ENCODE data around the gene ZSCAN4.

ZSCAN4 gene

DNA sequence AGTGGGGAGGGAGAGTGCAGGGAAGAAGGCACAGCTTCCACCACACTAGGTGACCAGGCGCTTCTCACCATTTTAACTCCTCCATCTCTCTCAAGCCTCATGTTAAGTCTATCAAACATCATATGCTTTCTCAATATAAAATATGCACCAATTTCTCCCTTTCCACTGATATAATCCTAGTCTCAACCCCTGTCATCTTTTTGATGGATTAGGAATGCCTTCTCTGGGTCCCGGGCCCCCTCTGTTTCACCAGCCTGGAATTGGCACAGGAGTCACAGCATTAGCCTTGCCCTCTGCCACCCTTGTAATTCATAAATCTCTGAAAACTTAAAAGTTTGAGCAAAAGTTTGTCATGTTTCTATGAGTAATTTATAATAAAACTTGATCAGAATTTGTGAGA, at the start of gene ZSCAN4:
Gene ZSCAN4, plus strand, starts transcription at position 301 of the 400 bp plus-strand sequence. CDS start 7,211 bp downstream, outside the sequence.
- H3K36me3 ChIP-seq (ENCODE audit: insufficient read depth), result no peaks in the 10 kb centered on the region
- no peak within 1 kb of the TSS for H2AFZ ChIP-seq (ENCODE audit: low read depth)
- H3K27me3 ChIP-seq (ENCODE audit: insufficient read depth, low read depth), result no peaks in the 10 kb centered on the region
- H3K27ac ChIP-seq, result no peak within 1 kb of the TSS
- no peak within 1 kb of the TSS for H3K9ac ChIP-seq
- no peaks in the 10 kb centered on the region for H3K79me2 ChIP-seq (ENCODE audit: insufficient read depth, low read depth)
- TF ChIP-seq, protein P1, sequence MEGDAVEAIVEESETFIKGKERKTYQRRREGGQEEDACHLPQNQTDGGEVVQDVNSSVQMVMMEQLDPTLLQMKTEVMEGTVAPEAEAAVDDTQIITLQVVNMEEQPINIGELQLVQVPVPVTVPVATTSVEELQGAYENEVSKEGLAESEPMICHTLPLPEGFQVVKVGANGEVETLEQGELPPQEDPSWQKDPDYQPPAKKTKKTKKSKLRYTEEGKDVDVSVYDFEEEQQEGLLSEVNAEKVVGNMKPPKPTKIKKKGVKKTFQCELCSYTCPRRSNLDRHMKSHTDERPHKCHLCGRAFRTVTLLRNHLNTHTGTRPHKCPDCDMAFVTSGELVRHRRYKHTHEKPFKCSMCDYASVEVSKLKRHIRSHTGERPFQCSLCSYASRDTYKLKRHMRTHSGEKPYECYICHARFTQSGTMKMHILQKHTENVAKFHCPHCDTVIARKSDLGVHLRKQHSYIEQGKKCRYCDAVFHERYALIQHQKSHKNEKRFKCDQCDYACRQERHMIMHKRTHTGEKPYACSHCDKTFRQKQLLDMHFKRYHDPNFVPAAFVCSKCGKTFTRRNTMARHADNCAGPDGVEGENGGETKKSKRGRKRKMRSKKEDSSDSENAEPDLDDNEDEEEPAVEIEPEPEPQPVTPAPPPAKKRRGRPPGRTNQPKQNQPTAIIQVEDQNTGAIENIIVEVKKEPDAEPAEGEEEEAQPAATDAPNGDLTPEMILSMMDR (conservative IDR thresholded peaks at IDR 0.05; ENCODE audit: low read depth, low read length), result no peak
- no peaks in the 10 kb centered on the region for H4K20me1 ChIP-seq (ENCODE audit: insufficient read depth)
- H3K4me2 ChIP-seq, result no peak within 1 kb of the TSS
- H3K4me3 ChIP-seq (IDR thresholded peaks at IDR 0.05; ENCODE audit: insufficient read depth, low read depth, low read length), result no peak within 1 kb of the TSS
- H3K4me1 ChIP-seq (ENCODE audit: low read depth, poor library complexity, severe bottlenecking), result no peaks in the 10 kb centered on the region

- H4K20me1 ChIP-seq (ENCODE audit: insufficient read depth), result no peaks in the 10 kb centered on the region
- no peak overlapping the region for H3K27ac ChIP-seq
- TF ChIP-seq, protein P1 (conservative IDR thresholded peaks at IDR 0.05; ENCODE audit: low read depth, low read length), result no peak
- no peak overlapping the region for H3K9ac ChIP-seq
- peaks cover 37% of the 10 kb centered on the region; the same call in 1 of the 2 replicates for H3K36me3 ChIP-seq (ENCODE audit: insufficient read depth)
- H3K4me2 ChIP-seq, result no peak overlapping the region
- no peaks in the 10 kb centered on the region for H3K4me1 ChIP-seq (ENCODE audit: low read depth, poor library complexity, severe bottlenecking)
- no peak overlapping the region for H2AFZ ChIP-seq (ENCODE audit: low read depth)
- H3K27me3 ChIP-seq (ENCODE audit: insufficient read depth, low read depth), result no peaks in the 10 kb centered on the region
- H3K4me3 ChIP-seq (IDR thresholded peaks at IDR 0.05; ENCODE audit: insufficient read depth, low read depth, low read length), result no peak overlapping the region
- H3K79me2 ChIP-seq (ENCODE audit: insufficient read depth, low read depth), result no peaks in the 10 kb centered on the region
These were observed 47.9 kb upstream of the ZSCAN4 start for GRCh38 chr19:57620673-57621348.

DNA sequence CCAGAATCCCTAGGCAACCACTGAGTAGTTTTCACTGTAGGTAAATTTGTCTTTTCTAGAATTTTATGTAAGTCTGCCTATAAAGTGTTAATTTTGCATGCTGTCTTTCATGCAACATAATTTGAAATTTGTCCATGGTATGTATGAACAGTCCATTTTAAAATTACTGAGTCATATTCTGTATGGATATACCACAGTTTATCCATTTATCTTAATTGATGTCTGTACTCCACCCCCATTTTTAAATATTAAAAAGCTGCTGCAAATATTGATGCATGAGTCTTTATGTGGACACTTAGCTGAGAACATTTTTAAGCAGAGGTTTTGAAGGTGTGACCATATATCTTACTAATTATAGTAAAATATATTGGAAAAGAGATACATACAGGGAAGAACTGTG, 45.6 kb upstream of the ZSCAN4 start:
- Histone ChIP-seq H3K79me2 (ENCODE audit: insufficient read depth, low read depth) (no peaks in the 10 kb centered on the region), H2AFZ (ENCODE audit: low read depth) (no peak overlapping the region), H3K27ac (no peak overlapping the region), H4K20me1 (ENCODE audit: insufficient read depth) (no peaks in the 10 kb centered on the region), H3K9ac (no peak overlapping the region), H3K4me2 (no peak overlapping the region), H3K4me3 (IDR thresholded peaks at IDR 0.05; ENCODE audit: insufficient read depth, low read depth, low read length) (no peak overlapping the region), H3K27me3 (ENCODE audit: insufficient read depth, low read depth) (no peaks in the 10 kb centered on the region), H3K4me1 (ENCODE audit: low read depth, poor library complexity, severe bottlenecking) (no peaks in the 10 kb centered on the region), H3K36me3 (ENCODE audit: insufficient read depth) (peaks cover 35% of the 10 kb centered on the region; the same call in 1 of the 2 replicates)
- TF ChIP-seq, protein P1 (conservative IDR thresholded peaks at IDR 0.05; ENCODE audit: low read depth, low read length), result no peak

GRCh38 chr19:57632987-57633831, 35.5 kb upstream of the ZSCAN4 start, which contains the start of gene ZNF211:
TSS of gene ZNF211 (plus strand) at chr19:57633168. CDS start at chr19:57633347, 179 bp downstream.
- Histone ChIP-seq H3K27ac (no peak within 1 kb of the TSS), H3K4me3 (IDR thresholded peaks at IDR 0.05; ENCODE audit: insufficient read depth, low read depth, low read length) (no peak within 1 kb of the TSS), H3K4me1 (ENCODE audit: low read depth, poor library complexity, severe bottlenecking) (no peaks in the 10 kb centered on the region), H3K79me2 (ENCODE audit: insufficient read depth, low read depth) (no peaks in the 10 kb centered on the region), H3K27me3 (ENCODE audit: insufficient read depth, low read depth) (no peaks in the 10 kb centered on the region), H3K9ac (peak within 1 kb of the TSS; percentile 9; the same call in 1 of the 2 replicates), H4K20me1 (ENCODE audit: insufficient read depth) (no peaks in the 10 kb centered on the region), H3K36me3 (ENCODE audit: insufficient read depth) (peaks cover 5% of the 10 kb centered on the region), H3K4me2 (peak within 1 kb of the TSS; percentile 64), H2AFZ (ENCODE audit: low read depth) (peak within 1 kb of the TSS; percentile 80)
- TF ChIP-seq, protein P1 (conservative IDR thresholded peaks at IDR 0.05; ENCODE audit: low read depth, low read length), result no peak

Measured in KMS-11 (cell line).